ENCODE results near the gene SEMA5A.

The SEMA5A gene

DNA sequence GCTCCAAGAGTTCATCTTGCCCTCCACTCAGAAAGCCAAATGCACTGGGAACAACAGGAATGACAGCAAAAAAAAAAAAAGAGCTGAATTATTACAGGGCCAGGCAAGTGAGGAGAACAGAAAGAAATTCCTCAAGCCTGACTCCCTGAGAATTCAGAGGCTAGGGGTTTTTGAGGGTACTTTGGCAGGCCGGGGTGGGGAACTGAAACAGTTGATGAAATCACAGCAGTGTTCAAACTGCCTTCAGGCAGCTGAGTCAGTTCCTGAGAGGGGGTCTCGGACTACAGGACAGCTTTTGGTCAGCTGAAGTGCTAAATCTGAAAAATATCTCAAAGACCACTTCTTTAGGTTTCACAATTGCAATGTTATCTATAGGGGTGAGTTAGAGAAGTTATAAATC, 419.4 kb downstream of the SEMA5A start:
- H3K27ac ChIP-seq (replicated peaks), result no peak overlapping the region
- no peaks in the 10 kb centered on the region for H3K27me3 ChIP-seq (ENCODE audit: insufficient read depth, poor library complexity, severe bottlenecking)
- no peak overlapping the region for H3K4me3 ChIP-seq (replicated peaks; ENCODE audit: insufficient read depth, low read length)
- TF ChIP-seq, protein P1, sequence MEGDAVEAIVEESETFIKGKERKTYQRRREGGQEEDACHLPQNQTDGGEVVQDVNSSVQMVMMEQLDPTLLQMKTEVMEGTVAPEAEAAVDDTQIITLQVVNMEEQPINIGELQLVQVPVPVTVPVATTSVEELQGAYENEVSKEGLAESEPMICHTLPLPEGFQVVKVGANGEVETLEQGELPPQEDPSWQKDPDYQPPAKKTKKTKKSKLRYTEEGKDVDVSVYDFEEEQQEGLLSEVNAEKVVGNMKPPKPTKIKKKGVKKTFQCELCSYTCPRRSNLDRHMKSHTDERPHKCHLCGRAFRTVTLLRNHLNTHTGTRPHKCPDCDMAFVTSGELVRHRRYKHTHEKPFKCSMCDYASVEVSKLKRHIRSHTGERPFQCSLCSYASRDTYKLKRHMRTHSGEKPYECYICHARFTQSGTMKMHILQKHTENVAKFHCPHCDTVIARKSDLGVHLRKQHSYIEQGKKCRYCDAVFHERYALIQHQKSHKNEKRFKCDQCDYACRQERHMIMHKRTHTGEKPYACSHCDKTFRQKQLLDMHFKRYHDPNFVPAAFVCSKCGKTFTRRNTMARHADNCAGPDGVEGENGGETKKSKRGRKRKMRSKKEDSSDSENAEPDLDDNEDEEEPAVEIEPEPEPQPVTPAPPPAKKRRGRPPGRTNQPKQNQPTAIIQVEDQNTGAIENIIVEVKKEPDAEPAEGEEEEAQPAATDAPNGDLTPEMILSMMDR (IDR thresholded peaks at IDR 0.05; ENCODE audit: insufficient read depth, low read length), result no peak
- TF ChIP-seq, protein P2, sequence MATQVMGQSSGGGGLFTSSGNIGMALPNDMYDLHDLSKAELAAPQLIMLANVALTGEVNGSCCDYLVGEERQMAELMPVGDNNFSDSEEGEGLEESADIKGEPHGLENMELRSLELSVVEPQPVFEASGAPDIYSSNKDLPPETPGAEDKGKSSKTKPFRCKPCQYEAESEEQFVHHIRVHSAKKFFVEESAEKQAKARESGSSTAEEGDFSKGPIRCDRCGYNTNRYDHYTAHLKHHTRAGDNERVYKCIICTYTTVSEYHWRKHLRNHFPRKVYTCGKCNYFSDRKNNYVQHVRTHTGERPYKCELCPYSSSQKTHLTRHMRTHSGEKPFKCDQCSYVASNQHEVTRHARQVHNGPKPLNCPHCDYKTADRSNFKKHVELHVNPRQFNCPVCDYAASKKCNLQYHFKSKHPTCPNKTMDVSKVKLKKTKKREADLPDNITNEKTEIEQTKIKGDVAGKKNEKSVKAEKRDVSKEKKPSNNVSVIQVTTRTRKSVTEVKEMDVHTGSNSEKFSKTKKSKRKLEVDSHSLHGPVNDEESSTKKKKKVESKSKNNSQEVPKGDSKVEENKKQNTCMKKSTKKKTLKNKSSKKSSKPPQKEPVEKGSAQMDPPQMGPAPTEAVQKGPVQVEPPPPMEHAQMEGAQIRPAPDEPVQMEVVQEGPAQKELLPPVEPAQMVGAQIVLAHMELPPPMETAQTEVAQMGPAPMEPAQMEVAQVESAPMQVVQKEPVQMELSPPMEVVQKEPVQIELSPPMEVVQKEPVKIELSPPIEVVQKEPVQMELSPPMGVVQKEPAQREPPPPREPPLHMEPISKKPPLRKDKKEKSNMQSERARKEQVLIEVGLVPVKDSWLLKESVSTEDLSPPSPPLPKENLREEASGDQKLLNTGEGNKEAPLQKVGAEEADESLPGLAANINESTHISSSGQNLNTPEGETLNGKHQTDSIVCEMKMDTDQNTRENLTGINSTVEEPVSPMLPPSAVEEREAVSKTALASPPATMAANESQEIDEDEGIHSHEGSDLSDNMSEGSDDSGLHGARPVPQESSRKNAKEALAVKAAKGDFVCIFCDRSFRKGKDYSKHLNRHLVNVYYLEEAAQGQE (IDR thresholded peaks at IDR 0.05; ENCODE audit: insufficient replicate concordance, low read depth), result no peak
- TF ChIP-seq GABPA (IDR thresholded peaks at IDR 0.05; ENCODE audit: low read depth) (no peak), SPI1 (IDR thresholded peaks at IDR 0.05; ENCODE audit: borderline replicate concordance, low read depth) (no peak), POLR2AphosphoS5 (IDR thresholded peaks at IDR 0.05; ENCODE audit: low read depth) (no peak)
- no peak for DNase-seq (ENCODE audit: low read depth in 1 of 2, low spot score in 1 of 2)

DNA sequence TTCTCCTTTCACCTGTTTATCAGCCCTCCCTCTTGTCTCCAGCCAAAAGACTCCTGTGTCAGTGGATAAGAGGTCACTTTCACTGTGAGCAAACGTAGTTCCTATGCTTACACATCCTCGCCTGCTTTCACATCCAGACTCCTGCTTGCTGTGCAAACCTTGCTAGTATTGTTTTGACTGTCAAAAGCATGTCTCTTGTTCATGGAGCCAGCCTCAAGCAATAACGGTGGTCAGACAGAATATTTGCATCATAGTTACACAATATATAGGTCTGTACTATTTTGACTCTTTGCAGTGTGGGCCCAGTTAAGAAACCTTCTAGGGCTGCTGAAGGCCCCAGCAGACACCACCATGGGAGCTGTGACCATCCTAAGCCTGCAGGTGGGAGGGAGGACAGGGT, 420.0 kb downstream of the SEMA5A start:
- Histone ChIP-seq H3K4me3 (replicated peaks; ENCODE audit: insufficient read depth, low read length) (no peak overlapping the region), H3K27ac (replicated peaks) (no peak overlapping the region), H3K27me3 (ENCODE audit: insufficient read depth, poor library complexity, severe bottlenecking) (no peaks in the 10 kb centered on the region)
- DNase-seq (ENCODE audit: low read depth in 1 of 2, low spot score in 1 of 2), result no peak
- TF ChIP-seq GABPA (IDR thresholded peaks at IDR 0.05; ENCODE audit: low read depth) (no peak), POLR2AphosphoS5 (IDR thresholded peaks at IDR 0.05; ENCODE audit: low read depth) (no peak), SPI1 (IDR thresholded peaks at IDR 0.05; ENCODE audit: borderline replicate concordance, low read depth) (no peak)
- TF ChIP-seq, protein P2 (IDR thresholded peaks at IDR 0.05; ENCODE audit: insufficient replicate concordance, low read depth), result no peak
- TF ChIP-seq, protein P1 (IDR thresholded peaks at IDR 0.05; ENCODE audit: insufficient read depth, low read length), result no peak

DNA sequence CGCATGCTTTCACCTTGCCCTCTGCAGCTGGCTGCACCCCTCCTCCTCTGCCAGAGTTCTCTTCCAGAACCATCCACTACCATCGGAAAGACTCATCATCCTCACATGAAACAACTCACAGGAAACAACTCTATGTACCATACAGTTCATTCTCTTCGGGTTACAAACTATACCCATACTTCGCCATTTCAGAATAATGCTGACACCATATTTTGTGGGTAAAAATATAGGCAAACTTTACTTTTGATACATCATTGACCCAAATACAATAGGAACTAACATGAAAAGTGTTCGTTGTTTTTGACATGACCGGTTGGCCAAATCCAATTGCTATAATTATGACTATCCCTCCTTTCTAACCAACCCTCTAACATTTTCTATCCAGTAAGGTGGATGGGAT, 421.0 kb downstream of the SEMA5A start:
- no peak for DNase-seq (ENCODE audit: low read depth in 1 of 2, low spot score in 1 of 2)
- H3K4me3 ChIP-seq (replicated peaks; ENCODE audit: insufficient read depth, low read length), result no peak overlapping the region
- no peak overlapping the region for H3K27ac ChIP-seq (replicated peaks)
- no peaks in the 10 kb centered on the region for H3K27me3 ChIP-seq (ENCODE audit: insufficient read depth, poor library complexity, severe bottlenecking)
- TF ChIP-seq POLR2AphosphoS5 (IDR thresholded peaks at IDR 0.05; ENCODE audit: low read depth) (no peak), SPI1 (IDR thresholded peaks at IDR 0.05; ENCODE audit: borderline replicate concordance, low read depth) (no peak), GABPA (IDR thresholded peaks at IDR 0.05; ENCODE audit: low read depth) (no peak)
- TF ChIP-seq, protein P1 (IDR thresholded peaks at IDR 0.05; ENCODE audit: insufficient read depth, low read length), result no peak
- TF ChIP-seq, protein P2 (IDR thresholded peaks at IDR 0.05; ENCODE audit: insufficient replicate concordance, low read depth), result no peak
